GM19035 (cell line): Measurements from ENCODE around the gene TST.
A peak's percentile ranks its signal among the peaks of the same experiment; 100 is the strongest.

ENCODE experiments used
- ATAC-seq: cut with Tn5 transposase; IDR thresholded peaks from one replicate; pipeline ENCODE4 v1.9.1; 2021; ENCODE audit not compliant: unreplicated experiment

TST gene

DNA sequence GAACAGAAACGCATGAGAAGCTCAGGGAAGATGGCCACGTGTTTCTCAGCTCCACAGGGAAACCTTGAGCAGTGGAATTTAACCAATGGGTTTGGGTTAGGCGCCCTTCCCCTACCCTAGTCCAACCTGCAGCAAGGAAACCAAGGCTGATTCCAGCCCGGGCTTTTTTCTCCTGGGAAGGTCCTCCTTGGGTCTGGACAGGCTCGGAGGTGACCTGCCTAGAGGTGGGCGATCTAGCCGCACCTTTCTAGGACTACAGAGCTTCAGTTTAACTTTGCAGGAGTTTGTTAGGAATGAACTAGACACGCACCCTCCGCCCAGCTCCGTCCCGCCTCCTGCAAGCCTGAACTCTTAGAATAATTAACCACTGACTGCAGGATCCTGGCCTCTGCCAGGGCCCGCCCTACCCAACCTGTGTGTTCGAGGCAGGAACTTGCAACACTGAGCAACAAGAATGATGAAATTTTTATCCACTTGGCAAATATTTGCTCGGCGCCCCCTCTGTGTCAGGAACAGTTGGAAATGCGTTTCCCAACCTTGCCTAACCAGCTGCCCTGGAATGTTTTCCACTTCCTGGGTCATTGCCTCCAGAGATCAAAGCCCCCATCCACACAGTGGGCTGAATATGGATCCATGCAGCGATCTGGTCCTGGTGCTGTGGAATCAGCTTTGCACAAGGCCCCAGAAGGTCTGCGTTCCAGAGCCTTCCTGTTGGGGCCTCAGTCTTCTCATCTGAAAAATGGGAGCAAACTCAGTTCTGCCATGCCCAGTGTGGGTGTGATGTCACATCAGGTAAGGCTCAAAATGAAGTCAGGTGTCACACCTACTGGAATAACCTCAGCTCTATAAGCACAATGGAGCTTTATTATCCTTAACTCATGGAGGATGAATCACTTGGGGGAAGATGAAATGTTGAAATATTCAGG, 13.6 kb upstream of the TST start:
- ATAC-seq: no peak

GRCh38 chr22:37032134-37032534, 12.9 kb upstream of the TST start:
- no peak for ATAC-seq

DNA sequence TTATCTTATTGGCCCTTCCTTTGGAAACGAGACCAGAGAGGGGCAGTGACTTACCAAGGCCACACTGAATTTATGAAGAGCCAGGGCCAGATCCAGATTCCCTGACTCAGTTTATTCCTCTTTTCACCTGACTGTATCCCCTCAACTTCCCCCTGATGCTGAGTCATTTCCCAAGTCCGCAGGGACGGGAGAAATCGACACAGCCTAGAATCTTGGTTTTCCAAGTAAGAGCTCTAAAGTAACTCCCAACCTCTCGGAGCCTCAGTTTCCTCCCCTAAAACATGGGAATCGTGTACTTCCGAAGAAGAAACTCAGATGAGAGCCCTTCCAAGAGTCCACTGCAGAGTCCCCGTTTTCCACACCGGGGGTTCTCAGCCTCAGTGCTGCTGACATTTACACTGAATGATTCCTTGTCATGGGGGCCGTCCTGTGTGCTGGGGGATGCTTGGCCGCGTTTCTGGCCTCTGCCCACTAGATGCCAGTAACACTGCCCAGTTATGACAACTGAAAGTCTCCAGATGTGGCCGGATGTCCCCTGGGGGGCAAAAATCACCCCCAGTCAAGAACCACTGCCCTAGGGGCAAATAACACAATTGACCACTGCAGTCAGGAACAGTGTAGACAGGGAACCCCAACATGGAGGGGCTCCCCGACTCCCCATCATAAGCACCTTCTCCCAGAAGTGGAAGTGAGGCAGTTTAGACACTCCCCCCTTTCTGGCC, 11.5 kb upstream of the TST start:
- ATAC-seq: no peak

DNA sequence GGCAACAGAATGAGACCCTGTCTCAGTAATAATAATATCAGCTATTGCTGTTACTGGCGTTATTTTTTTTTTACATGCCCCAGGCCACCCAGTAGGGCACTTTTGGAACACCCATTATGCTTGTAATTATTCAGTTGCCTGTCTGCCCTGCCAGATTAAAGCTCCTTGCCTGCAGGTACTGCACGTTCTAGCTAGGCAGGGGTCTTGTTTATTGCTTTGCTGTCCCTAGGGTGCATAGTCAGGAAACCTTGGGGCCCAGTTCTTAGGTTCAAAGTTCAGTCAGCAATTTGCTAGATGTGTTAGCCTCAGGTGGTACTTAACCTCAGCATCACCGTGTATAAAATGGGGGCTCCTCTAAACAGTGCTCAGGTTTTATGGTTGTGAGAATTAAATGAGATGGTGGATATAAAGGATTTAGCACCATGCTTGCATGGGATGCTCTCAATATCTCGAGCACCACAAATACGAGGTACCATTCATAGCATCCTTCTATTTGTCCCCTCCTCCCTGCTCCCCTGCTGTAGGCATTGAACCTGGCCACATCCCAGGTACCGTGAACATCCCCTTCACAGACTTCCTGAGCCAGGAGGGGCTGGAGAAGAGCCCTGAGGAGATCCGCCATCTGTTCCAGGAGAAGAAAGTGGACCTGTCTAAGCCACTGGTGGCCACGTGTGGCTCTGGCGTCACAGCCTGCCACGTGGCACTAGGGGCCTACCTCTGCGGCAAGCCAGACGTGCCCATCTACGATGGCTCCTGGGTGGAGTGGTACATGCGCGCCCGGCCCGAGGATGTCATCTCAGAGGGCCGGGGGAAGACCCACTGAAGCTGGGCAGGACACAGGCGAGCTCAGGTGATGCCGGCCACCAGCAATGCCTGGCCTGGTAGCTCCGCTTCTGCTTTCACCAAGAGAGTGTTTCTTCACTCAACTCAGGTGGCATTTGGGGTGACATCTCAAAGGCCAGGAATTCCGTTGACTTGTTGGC, 9.7 kb upstream of the TST start:
- ATAC-seq: no peak

DNA sequence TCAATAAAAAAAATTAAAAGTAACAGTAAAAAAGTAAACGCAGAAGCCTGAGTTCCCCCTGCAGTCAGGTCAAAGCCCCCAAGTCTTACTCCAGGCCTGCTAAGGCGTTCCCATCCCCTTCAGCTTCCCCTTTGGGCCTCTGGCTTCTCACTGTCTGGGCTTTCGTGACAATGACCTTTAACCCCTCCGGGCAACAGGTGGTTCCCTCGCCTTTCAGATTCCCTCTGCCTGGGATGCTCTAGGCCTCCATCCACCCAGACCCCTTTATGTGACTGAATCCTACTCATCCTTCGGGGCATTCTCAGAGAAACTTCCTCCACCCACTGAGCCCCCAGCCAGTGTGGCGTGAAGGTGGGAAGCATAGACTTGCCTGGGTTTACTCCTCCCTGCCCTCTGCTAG, 8.3 kb upstream of the TST start:
- no peak for ATAC-seq

DNA sequence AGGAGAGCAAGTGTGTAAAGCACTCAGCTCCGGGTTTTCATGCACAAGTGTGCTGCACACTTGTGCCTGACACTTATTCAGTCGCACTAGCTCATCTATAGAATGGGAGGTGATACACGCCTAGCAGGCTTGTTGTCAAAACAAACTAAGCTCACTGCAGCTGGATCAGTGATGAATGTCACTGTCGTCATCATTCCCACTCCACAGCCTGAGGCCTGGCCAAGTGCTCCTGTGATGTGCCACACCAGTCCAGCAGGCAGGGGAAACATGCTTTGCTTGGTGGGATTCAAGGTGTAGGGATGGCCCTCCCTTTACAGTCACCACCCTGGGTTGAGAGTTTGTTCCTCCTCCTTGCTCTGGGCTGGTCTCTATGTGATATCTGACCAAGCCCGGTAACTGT, 7.1 kb upstream of the TST start:
- no peak for ATAC-seq

DNA sequence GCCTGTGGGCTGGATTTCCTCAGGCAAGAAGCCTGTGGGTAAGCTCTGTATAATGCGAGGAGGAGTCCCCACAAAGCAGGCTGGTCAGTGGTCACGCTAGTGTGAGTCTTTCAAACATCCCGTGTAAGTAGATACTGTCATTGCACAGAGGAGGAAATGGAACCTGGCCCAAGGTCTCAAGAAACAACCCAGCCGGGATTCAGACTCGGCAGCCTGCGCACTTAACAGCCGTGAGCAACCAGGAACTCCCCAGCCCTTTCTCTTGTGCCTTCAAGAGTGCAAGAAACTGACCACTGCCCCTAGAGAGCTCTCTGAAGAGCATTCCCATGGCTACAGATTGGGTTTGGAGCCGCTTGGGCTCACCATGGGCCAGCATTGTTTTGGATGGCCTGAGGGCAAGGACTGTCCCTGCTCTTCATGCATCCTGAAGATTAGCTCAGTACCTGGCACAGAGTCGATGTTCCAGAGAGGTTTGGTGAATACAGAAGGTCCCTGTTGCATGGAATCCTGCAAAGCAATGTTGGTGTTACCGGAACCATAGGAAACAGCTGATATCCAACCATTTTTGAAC, 6.3 kb upstream of the TST start:
- no peak for ATAC-seq

DNA sequence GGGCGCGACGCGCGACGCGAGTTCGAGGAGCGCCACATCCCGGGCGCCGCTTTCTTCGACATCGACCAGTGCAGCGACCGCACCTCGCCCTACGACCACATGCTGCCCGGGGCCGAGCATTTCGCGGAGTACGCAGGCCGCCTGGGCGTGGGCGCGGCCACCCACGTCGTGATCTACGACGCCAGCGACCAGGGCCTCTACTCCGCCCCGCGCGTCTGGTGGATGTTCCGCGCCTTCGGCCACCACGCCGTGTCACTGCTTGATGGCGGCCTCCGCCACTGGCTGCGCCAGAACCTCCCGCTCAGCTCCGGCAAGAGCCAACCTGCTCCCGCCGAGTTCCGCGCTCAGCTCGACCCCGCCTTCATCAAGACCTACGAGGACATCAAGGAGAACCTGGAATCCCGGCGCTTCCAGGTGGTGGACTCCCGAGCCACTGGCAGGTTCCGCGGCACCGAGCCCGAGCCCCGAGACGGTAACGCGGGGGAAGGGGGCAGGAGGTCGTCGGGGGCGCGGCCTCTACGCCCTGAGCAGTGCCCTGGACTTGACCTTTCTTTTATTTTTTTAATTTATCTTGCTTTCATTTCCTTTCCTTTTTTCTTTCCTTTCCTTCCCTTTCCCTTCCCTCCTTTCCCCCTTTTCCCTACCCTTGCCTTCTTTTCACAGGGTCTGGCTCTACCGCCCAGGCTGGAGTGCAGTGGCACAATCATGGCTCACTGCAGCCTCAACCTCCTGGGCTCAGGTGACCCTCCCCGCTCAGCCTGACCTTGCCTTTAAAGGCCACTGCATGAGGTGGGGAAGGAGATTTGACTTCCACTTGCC, 5.3 kb upstream of the TST start:
- ATAC-seq: no peak

DNA sequence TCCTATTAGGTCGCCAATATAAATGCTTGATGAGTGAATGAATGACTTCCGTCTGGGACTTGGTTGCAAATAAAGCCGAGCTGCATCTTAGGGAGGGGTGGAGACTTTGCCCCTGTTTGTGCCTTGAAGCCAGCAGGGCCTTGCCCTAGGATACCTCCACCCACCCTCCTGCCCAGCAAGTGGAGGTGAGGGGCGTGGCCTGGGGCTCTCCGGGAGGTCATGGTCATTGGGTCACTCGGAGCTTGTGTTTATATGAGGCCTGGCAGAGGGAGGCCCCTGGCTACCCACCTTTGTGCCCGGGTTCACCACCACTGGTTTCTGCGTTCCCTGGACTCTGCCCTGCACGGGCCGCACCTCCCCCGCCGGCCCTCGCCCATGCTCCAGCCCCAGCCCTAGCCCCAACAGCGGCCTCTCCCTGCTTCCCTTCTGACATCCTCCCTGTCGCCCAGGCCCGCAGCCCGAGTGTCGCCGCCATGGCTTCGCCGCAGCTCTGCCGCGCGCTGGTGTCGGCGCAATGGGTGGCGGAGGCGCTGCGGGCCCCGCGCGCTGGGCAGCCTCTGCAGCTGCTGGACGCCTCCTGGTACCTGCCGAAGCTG, 4.6 kb upstream of the TST start:
- ATAC-seq: no peak

DNA sequence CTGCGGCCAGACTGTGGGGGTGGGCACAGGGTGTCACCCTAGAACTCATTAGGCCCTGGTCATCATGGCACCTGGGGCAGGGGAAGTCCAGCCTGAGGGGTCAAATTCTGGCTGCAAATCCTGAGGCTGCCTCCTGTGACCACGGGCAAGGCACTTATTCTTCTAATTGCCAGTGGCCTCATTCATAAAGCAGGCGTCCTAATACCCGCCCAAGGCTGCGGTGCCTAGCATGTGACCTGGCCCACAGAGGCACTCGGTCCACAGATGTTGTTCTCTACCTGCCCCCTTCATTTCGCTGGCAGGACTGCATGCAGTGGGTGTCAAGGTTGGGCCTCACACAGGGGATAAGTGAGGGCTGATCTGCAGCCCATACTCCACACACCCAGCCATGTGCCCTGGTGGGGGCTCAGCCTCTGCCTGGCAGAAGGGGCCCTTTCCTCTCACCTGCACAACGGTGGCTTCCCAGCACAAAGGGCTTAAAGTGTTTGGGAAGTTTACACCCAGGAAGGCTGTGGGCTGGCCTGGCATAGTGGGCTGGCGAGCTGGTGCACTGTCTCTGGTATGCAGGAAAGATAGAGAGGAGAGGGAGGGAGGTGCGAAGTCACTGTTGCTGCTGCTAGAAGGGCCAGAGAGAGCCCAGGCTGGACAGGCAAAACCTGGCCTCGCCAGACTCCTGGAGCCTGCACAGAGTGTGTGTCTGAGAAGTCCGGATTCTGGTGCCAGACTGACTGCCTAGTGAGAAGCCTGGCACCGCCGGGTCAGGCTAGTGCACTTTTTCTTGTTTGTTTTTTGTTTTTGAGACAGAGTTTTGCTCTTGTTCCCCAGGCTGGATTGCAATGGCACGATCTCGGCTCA, 3.5 kb upstream of the TST start:
- ATAC-seq: no peak

DNA sequence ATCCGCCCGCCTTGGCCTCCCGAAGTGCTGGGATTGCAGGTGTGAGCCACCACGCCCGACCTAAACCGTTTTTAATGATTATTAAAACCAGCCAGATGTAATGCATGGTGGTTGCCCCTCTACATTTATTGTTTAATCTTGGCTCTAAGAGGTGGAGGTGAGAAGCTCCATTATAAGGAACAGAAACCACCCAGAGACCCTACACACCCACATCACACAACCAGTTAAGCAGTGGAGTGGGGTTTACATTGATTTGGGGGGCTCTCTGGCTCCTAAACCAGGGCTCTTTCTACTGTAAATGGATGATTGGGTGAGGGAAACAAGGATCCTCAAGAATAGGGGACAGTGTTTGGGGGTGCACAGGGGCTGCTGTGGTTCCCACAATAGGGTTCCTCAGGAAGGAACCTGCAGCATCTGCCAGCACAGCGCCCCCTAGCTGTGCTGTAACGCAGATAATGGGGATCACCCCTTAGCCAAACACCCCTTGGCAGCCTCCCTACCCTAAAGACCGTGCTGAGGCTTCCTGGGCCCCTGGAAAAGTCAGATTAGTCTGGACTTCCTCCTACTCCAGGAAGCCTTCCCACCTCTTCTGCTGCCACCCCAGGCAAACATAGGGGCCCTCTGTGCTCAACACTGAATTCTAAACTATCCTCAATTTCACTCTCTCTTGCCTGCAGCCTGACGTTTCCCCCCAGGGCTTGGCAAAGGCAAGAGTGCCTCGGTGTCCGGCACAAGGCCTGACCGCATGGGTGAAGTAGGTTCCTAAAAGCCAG, 2.6 kb upstream of the TST start:
- no peak for ATAC-seq

DNA sequence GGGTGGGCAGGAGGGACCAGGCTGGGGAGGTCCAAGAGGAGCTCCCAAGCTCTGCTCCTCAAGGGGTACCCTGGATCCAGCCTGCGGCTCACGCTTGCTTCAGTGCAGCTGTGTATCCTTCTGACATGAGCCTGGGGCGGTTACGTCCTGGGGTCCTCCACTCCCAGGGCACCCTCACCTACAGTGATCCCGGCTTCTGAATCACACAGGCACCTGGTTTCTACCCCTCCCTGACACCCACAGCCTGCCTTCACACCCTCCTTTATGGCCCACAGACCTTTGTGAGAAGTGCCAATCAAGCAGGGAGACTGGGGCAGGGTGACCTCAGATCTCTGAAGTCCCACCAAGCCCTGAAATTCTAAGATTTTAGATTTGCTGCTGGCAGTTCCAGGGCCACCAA, 1.8 kb upstream of the TST start:
- ATAC-seq: no peak

- ATAC-seq: no peak
Measured at GRCh38 chr22:37020192-37020479, 889 bp upstream of the TST start.

DNA sequence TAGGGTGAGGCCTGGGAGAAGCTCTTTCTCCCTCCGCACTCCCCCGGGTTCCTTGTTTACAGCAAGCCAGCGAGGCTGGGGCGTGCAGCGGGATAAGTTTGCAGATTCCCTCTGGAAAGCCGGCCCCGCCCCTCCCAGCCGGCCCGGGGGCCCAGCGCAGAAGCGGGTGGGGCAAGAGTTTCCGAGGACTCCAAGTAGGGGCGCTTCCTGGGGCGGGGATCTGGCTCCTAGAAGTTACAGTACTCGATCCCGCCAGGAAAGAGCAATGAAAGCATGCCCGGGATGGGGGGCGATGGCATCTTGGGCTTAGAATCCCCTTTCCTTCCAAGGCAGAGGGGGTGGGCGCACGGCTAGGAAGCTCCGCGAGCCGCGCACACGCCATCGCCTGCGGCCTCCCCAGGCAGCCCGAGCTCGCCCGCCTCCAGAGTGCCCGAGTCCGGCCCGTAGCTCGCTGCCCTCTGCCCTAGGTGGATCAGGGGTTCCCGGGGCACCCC, 385 bp downstream of the TST start:
- ATAC-seq: peak; percentile 26

DNA sequence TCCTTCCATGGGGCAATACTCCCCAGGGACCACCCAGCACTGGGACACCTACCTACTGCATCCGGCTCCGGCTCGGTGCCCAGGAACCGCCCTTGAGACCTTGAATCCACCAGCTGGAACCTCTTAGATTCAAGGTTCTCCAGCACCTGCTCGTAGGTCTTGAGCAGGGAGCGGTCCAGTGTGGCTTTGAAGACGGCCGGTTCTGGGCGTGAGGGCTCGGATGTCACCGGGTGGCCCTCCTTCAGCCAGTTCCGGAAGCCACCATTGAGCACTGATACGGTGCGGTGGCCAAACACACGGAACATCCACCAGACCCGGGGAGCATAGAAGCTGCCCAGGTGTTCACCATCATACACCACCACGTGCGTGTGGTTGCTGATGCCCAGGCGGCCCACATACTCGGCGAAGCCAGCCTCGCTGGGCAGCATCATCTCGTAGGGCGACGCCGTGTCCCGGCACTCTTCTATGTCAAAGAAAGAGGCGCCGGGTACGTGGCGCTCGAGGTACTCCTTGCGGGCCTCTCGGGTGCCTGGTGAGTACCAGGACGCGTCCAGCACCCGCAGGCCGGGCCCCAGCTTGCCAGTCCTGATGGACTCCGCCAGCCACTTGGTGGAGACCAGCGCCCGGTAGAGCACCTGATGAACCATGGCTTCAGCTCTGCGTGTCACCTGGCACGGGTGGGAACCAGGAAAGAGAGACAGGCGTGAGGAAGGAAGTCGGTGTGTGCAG, 997 bp downstream of the TST start:
- ATAC-seq: no peak

DNA sequence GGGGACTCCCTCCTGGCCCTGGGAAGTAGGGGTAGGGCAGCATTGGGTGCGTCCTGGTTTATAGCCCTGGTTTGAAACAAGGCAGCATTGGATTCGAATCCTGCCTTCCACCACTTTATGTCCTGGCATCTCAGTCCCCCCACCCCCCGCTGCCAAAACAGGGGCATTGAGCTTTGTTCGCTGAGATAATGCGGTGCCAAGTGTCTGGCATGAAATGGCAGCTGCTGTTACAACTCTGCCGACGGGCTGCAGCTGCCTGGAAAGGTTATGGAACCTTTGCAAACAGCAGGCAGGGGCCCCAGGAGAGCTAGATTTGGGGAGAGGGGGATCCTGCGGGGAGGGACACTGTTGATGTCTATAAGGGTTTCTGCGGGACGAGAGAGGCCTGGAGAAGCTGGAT, 1.9 kb downstream of the TST start:
- ATAC-seq: no peak

GRCh38 chr22:37016134-37016910, 2.9 kb downstream of the TST start:
- ATAC-seq: no peak
